DMS79 (cell line): ENCODE measurements around the gene ZNF804A.

Source experiments
- DNase-seq: peaks from one replicate; lab custom pipeline; 2025; lab: John Stamatoyannopoulos, UW

ZNF804A gene

DNA sequence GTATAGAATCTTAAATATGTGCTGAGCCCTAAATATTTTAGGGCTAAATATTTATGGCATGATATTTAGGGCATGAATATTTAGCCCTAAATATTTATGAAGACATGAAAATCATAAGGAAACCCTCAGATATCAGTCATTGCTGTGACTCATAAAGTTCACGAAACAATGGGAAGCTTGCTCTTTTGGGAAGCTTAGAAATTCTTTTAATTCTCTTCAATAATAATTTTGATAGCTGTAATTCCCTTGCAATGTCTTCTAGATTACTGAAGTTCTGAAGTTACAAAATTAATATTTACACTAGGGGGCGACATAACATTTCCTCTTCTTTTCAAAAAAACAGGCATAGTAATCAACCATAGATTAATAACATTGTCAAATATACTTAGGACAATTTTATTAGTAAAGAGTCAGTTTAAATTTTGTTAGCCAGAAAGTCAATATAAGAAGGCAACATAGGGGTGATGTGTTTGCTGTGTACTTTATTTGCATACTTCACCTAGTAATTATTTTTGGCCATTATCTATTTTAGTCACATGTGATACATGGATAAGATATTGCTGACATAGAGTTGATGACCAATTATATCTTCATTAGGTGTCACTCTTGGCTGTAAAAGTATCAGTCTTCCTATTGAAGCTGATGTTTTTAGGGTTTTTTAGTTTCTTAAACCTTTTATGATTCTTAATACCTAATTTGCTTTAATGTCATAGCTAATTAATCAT lies 13.2 kb downstream of the ZNF804A start:
- DNase-seq, result no peak

DNA sequence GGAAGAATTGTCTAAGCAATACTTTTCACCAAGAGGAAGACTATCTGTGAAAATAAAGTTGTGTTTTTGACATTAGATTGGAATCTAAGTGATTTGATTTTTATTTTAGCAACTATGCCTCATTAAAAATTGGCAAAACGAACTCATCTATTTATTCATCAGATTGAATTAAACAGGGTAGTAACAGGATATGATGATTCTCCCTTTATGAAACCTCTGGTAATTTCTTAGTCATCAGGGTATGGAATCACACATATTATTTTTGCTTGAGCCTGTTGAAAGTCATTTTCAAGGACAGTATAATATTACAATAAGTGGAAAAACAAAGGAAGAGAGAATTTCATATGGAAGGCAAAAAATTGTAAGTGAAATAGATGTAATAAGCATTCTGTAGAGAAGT lies 22.0 kb downstream of the ZNF804A start:
- no peak for DNase-seq

DNA sequence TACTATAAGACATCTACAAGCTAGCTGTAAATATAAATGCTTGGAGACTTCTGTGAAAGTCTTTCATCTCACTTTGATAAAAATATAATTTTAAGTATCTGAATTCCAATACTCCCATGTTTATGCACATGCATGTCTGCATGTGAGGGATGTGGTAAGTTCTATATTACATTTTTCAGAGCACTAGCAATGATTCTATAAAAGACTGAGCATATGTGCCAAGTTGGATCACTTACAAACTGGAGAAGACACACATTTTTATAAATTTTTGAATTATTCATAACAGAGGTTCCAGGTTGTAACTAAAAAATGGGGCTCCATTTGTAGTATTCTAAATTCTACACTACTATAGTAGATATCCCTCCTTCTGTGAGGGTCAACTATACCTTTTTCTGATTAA lies 26.0 kb downstream of the ZNF804A start:
- DNase-seq, result no peak

DNA sequence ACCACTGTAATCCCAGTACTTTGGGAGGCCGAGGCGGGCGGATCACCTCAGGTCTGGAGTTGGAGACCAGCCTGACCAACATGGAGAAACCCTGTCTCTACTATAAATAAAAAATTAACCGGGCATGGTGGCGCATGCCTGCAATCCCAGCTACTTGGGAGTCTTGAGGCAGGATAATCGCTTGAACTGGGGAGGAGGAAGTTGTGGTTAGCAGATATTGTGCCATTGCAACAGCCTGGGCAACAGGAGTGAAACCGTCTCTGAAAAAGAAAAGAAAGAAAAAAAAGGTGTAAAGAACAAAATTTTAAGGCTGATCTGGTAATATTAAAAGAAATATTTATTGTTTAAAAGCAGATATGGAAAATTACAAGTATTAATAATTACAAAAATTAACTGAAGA lies 29.7 kb downstream of the ZNF804A start:
- DNase-seq, result no peak

DNA sequence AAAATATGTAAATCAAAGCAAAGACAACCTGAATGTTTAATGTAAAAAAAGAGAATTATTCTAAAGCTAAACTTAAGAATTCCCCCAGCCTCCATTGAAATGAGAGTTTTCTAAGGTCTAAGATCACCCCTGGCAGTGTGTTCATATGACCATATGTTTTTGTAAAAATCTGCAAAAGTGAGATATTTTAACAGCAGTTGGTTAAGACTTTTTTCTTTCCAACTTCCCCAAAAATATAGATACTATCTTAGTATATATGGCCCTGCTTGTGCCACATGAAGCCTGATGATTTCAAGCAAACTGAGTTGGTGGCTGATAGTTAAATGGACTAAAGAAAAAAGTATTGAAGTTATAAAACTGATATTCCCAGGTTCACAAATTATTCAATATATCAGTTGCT lies 35.4 kb downstream of the ZNF804A start:
- no peak for DNase-seq

DNA sequence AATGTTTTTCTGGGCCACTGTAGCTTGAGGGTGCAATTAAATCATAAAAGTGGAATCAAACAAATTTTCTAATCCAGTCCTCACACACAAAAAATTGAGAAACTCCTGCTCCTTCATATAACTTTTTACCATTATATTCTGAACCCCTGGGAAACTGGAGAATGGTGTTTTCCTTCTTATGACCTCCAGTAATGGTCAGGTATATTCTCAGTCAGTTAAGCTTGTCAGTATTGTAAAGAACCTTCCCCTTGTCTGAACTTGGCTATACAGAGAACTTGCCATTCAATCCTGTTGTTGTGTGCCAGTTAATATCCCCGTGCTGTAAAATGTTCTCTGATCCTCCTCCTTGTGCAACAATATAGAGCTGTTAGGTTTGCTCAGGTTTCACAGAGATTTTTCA lies 39.5 kb downstream of the ZNF804A start:
- DNase-seq, result no peak

DNA sequence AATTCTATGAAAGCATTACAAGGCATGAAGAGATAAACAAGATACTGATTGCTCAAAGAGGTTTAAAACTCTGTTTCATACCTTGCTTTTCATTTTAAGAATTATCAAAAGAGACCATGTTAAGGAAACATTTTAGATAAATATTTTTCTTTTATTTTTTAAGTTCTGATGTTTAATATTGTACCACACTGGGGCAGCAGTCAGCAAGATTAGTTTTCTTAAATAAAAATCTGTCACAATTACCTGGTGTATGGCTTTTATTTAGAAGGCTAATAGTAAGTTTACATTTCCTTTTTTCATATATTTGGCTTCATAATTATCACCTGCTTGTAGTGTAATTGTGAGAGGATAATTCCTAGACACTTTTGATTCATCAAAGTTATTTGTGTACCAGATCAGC lies 46.4 kb downstream of the ZNF804A start:
- no peak for DNase-seq

DNA sequence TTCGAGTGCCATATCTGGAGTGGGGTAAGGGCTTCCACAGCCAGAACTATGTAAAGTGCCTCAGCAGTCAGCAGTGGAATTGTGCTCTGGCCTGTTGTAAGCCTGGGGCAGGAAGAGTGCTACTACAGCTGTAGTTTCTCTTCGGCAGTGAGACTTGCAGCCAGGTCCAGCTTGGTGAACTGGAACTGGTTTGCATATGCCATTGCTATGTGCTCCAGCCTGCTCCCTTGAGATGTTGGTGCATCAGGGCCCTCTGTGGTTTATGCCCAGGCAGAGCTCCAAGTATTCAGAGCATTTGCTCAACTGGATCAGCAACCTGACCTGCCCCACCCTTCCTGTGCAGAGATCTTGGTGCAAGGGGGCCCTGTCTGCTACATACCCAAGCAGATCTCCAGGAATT lies 47.8 kb downstream of the ZNF804A start:
- no peak for DNase-seq

DNA sequence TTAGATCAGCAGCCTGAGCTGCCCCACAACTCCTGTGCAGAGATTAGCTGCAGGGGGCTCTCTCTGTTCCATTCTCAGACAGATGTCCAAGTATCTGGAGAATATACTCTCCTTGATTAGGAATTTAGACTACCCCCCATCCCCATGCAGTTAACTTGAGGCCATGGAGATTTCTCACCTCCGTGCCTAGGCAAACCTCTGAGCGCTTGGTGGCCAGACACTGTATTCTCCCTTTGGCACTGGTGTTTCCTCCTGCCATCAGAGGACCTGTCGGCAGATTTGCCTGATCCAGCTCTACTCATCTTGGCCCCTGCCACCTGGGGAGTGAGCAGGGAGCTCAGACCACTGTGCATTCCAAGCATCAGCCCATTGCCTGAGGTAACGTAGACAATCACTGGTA lies 48.3 kb downstream of the ZNF804A start:
- DNase-seq, result no peak

DNA sequence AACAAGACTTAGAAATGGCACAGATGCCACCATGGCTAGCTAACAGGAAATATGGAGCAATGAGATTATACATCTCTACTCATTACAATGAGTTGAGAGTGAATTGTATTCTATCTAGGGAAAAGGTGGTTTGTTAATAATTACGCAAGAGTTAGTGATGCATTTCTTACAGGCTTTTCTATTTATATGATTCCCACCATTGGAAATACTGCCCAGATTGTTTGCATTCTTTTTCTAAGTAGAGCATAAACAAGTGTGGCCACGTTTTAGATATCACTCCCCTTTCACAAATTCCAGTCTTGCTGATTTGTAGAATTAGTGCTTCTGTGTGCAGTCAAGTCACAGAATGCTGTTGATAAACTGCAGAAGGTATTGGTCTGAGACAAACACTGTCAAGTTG lies 56.6 kb downstream of the ZNF804A start:
- no peak for DNase-seq

DNA sequence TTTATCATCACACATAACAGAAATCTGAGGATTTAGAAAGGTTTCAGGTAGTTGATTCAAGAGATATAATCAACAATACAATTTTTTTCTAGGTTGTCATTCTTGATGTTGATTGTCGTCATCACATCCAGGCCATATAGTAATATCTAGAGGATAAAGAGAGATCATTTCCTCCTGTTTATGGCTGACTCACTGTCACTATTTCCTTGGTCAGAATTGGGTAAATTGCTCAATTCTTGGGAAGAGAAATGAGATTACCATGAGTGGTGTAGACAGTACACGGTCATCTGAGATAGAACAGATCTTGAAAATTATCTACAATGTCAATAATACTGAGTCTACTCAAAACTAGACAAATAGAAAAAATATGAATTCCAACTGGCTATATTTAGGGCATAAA lies 78.8 kb downstream of the ZNF804A start:
- no peak for DNase-seq

DNA sequence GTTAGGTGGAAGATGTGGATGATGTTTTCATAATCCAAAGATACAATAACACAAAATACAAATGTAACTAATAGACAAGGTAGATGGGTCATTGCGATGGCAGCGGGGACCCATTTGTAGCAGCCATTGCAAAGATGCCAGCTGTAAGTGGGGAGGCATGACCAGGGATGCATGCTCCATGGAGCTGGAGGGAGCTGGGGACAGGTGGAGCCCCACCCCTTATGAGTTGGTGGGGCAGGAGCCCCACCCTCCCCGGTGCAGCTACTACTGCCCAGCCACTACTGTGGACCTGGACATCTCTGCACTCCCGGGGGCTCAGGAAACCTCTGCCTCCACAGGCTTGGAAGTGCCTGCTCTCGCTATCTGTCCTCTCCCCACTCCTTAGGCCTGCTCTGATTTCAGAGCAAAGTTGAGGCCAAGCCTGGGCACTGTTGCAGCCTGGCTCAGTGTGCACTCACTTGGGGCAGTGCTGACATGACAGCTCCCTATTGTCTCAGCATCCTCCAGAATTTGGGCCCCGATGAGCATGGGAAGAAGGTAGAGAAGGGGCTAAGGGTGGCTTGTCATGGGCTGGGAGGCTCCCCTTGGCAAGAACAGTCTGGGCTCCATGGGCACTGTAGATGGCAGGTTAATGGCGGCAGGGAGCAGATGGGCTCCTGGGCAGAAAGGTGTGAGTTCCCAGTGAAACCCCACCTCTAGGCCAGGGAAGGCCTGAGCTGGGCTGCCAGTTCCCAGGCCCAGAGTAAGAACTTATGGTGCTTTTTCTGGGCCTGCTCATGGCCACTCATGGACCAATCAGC lies 81.1 kb downstream of the ZNF804A start:
- no peak for DNase-seq

DNA sequence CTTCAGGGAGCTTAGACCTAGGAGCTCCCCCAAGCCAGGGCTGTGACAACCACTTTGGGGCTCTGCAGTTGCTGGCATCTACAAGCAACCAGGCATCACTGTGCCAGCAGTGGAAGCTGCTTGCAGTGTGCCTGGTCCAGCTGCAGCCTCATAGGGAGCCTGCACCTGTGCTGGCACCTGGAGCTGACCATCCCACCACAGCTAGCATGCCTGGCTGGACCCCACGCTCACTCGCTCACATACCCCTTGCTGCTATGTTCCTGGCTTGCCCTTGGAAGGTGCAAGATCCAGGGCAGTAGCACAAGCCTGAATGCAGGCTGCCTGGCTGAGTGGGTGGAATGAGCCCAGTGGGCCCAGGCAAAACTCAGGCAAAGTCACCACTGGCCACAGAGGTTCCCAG lies 82.5 kb downstream of the ZNF804A start:
- no peak for DNase-seq

DNA sequence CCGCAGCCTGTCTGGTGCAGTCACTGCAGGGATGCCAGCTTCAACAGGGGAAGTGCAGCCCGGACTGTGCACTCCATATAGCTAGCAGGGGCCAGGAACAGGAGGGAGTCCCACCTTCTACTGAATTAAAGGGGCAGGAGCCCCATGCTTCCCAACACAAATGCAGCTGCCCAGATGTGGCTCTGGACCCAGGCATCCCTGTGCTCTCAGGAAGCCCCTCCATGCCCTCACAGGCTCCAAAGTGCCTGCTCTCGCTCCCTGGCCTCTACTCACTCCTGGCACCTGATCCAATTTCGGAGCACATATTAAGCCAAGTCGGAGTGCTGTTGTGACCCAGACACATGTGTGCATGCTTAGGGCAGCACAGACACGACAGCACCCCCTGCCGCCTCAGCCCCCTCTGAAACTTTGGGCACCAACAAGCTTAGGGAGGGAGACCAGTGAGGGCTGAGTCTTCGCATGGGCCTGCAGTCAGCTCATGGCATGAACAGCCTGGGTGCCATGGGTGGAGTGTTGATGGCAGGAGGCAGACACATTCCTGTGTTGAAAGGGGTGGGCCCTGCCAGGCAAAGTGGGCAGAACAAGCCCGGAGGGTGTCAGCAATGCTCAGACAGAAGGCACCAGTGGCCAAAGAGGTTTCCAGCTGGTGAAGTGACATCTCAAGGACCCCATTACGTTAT lies 83.5 kb downstream of the ZNF804A start:
- DNase-seq, result no peak

DNA sequence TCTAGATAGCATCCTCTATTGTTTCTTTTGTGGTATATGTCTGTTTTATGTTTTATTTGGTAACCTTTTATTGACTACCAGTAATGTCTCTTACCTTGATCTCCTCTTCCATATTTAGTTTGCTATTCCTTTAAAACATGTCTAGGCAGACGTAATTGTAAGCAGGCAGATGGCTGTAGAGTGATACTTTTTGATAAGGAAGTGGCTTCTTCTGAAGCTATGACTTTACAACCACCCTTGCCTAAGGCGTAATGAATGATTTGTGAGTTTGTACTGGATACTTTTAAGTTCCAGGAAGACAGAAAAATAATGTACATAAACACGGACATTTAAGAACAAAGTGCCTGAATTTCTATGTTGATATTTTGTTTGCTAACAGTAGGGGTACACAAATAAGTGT lies 85.6 kb downstream of the ZNF804A start:
- DNase-seq, result no peak

DNA sequence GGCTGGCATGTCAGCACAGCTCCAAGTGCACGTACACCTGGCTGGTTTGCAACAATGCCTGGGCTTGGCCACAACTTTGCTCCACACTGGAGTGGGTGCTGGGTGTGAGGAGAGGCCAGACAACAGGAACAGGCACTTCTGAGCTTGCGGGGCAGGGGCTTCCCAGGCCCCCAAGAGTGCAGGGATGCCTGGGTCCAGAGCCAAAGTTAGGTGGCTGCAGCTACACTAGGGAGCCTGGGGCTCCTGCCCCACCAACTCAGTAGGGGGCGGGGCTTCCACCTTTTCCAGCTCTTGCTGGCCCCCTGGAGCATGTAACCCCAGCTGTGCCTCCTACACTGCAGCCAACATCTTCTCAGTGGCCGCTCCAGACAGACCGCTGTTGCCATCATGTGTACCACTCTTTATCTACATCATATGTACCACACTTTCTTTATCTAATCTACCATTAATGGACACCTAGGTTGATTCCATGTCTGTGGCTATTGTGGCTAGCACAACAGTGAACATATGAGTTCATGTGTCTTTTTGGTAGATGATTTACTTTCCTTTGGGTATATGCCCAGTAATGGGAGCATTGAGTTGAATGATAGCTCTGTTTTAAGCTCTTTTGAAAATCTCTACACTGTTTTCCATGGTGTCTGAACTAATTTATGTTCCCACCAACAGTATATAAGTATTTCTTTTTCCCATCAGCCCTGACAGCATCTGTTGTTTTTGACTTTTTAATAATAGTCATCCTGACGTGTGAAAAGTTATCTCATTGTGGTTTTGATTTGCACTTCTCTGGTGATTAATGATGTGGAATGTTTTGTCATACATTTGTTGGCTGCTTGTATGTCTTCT lies 87.9 kb downstream of the ZNF804A start:
- DNase-seq, result no peak

DNA sequence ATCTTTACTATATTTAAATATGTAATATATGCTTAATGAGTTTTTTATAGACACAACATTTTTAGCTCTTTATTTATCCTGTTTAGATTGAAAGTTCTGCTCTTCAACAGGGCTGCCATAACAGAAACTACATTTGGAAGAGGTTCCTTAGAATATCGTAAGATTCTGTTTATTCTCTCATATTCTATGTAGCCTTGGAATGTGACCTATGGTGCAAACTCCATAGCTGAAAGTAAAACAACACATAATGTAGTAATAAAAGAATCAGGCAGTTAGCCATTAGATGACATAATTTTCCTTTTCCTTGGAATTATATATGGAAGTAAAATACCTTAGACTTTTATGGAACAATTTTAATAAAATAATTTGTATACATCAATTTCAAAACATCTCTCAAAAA lies 91.3 kb downstream of the ZNF804A start:
- no peak for DNase-seq

DNA sequence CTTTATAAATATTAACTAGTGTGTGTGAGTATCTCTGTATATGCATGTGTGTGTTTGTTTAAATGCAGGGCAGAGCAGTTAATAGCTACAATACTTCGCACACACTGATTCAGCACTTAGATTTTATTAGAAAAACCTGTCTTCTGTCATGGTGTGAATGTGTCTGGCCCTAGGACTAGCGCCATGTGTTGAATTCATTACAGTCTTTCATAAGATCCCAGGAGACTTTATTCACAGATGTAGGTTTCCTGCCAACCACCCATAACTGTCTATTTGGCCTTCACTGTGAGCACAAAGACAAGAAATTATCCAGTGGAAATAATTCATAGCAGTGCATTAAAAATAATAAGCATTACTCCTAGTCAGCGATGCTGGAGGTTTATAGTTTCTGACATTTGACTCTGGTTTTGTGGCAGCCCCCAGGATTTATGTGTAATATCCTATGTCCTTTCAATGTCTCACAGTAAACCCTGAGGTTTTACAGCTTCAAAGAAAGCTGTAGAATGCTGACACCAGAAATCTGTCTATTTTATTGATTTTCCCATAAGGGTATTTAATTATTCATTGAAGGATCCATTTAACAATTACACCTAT lies 93.9 kb downstream of the ZNF804A start:
- no peak for DNase-seq

DNA sequence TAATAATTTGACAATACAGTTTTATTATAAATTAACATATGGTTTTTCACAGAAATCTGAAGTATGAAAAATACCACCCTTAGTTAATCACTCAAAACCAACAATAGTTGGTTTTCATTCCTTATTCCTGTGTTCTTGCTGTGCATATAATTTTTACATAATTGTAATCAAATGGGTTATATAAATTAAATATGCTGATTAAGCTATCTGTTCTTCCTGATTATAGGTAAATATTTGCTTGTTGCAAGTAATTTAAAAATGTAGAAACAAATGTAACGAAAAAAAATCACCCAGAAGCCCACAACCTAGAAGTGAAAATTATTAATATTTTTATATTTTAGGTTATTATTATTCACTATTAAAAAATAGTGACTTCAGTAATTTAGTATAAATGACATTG lies 98.3 kb downstream of the ZNF804A start:
- no peak for DNase-seq

DNA sequence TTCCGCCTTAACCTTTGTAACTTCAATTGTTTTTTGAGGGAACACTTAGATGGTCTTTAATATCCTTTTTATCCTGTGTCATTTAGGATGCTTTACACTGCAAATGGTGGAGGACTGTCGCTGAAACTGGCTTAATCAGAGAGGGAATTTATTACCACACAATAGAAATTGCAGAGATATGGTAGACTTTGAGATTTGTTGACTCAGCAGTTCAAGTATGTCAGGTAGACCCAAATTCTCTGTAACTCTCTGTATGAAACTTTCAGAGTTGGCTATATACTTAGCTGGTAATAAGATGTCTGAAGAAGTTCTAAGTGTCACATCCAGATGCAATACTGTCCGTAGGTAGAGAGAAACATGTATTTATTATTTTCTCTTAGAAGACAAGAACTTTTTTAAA lies 100.1 kb downstream of the ZNF804A start:
- DNase-seq, result no peak

DNA sequence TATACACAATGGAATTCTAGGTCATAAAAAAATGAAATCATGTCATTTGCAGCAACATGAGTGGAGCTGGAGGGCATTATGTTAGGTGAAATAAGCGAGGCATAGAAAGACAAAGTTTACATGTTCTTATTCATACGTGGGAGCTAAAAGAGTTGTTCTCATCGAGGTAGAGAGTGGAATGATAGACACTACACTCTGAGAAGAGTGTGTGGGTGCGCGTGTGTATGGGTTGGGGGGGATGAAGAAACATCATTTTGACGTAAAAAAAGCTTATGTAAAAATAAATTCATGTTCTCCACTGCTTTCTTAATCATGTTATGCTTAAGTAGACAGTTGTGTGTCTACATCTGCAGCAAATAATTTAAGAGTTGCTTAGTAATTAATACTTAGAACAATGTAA lies 123.6 kb downstream of the ZNF804A start:
- no peak for DNase-seq

DNA sequence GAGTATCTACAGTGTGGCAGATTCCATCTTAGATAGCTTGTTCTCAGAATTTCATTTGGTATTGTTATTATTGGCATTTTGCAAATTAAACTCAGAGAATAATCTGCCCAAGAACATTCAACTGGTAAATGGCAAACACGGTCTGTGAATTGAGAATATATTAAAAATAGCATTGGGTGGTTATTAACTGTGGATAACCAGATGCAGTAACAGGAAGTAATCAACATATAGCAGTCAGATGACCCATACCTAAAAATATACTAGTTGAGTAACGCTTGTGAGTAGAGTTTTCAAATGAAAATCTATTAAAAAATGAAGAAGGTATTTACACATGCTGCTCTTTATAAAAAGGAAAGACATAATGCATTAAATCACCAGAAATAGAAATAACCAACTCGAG lies 129.5 kb downstream of the ZNF804A start:
- DNase-seq, result no peak
